NCI-H2107 treated with DMSO at 0.1 percent for 48 hours (cell line): Measurements from ENCODE around the gene THOC1.

Experiments
- DNase-seq: peaks from one replicate; lab custom pipeline; 2025; ENCODE audit not compliant: unreplicated experiment; lab: John Stamatoyannopoulos, UW

THOC1 gene

GRCh38 chr18:275486-275885 is 7.6 kb upstream of the THOC1 start:
- no peak for DNase-seq

DNA sequence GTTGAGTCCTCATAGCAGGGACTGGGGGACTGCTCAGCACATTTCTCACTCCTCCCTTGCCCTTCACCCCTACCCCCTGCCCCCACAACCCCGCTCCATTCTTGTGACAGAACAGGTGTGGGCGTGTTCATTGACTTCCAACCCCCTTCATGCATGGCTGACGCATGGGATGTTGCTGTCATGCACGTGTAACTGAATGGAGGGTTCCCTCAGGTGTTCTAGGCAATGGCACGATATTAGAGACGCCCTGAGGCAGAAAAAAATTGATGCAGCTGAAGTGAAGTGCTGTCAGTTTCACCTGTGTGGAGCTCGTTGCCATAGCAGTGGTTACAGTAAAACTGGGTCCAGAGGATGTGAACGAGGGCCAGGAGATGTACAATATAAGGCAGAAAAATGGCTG is 6.5 kb upstream of the THOC1 start:
- no peak for DNase-seq

GRCh38 chr18:273525-273924 is 5.7 kb upstream of the THOC1 start:
- no peak for DNase-seq

DNA sequence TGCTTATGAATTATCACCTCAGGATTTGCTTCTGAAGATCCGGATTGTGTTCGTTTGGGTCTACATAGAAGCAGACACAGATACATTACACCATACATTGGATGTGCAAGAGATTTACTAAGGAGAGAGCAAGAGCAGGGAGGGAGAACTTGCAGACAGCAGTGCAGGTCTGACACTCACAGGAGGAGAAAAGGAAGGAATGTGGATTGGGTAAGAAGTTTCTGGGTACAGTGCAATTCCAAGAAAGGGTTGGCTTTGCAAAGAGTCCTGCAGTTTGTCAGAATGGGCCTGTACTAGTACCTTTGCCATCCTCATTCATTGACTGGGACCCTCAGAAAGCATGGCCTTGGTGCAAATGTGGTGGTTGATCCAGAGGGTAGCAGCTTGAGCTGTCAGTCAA is 4.8 kb upstream of the THOC1 start:
- no peak for DNase-seq

- no peak for DNase-seq
These were observed 1.7 kb upstream of the THOC1 start for GRCh38 chr18:269480-270095.

DNA sequence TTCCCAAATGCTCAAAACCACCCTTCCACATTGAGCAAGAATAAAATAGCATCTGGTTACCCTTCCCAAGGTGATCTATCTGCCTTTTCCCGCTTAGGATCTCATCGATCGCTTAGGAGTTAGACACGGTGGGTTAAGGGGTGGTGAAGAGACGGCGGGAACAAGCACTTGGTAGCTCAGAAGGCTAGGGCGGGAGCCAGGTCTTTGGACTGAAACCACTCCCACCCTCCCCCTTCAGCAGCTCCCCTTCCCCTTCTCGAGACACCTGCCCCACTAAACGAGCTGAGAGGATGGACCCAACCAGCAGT is 513 bp downstream of the THOC1 start:
- DNase-seq = no peak

DNA sequence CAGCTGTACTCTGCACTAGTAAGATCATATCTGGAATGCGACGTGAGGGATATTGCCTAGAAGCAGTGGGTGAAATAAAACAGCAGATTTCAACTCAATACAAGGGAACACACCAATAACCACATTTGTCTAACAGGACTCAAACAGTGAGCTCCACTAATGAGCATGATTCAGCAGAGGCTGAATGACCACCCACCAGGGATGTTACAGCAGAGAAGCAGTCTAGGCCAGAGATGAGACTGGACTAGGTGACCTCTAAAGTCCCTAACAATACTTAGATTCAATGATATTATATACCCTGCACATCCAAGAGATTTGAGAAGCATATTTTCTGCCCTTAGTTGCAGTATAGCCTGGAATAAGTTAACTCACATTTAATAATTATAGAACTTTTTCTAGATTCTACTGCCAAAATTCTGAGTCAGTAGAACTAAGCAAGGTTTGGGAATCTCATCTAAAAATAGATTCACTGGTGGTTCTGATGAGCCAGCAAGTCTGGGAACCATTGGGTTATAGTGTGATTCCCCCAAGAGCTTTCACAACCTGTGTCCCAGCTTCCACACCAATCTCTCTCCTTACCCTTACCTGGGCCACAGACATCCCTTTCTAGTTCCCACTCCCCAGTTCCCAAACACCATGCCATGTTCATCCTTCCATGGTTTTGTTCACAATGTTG is 6.3 kb downstream of the THOC1 start:
- DNase-seq = no peak

- no peak for DNase-seq
These were observed 7.3 kb downstream of the THOC1 start for GRCh38 chr18:260547-260946.

DNA sequence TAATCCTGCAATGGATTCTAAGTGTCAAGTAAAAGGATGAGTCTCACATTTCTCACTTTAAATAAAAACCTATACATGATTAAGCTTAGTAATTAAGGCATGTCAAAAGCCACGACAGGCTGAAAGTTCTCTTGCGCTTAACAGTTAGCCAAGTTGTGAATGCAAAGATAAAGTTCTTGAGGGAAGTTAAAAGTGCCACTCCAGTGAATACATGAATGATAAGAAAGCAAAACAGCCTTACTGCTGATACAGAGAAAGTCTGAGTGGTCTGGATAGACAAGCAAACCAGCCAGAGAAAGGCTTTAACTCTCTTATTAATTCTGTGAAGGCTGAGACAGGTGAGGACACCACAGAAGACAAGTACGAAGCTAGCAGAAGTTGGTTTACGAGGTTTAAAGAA is 12.7 kb downstream of the THOC1 start:
- no peak for DNase-seq

DNA sequence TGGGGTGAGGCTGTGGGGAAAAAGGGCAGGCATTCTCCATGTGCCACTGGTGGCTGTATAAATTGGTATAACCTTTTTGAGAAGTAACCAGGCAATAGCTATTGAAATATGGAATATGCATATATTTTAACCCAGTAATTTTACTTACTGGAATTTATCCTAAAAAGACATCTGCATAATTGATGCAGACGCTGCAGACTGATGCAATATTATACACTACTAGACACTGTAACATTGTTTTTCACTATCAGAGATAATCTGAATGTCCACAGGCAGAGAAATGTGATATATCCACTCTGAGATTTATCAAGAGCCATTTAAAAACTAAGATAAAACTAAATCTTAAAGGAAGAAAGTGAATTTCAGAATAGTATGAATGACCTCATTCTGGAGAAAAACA is 14.7 kb downstream of the THOC1 start:
- DNase-seq = no peak

- no peak for DNase-seq
These were observed 16.3 kb downstream of the THOC1 start for GRCh38 chr18:251572-251971.

DNA sequence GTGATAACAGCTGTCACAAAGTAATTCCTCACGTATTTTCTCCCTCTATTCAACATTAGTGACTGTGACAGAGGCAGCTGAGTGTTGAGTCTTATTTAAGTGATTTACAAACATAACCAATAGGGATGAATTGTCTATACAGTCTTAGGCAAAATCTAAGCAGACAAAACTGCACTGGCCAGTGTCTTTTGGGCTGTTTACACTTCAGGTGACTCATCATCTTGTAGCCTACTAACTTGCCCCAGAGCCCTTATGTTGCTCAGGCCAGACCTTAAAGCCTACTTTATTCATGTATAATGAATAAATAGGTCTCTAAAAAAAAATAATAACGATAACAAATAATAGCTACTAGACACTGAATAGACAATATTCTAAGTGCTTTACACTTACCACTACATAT is 17.2 kb downstream of the THOC1 start:
- no peak for DNase-seq

- no peak for DNase-seq
These were observed 19.8 kb downstream of the THOC1 start for GRCh38 chr18:248053-248452.

GRCh38 chr18:245282-245847 is 22.5 kb downstream of the THOC1 start:
- DNase-seq = no peak

GRCh38 chr18:240175-240574 is 27.7 kb downstream of the THOC1 start:
- no peak for DNase-seq

DNA sequence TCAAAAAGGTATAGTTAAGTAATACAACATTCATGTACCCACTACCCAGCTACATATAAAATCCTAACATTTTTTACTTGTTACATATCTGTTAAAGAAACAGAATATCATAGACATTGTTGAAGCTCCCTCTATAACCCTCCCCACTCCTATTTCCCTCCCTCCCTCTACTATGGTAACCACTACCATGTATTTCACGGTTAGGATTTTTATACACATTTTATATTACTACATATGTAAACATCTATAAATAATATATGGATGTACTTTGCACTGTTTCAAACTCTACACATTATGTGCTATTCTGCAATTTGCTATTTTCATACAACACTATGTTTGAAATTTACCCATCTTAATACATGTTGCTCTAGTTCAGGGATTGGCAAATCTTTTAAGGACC is 36.3 kb downstream of the THOC1 start:
- no peak for DNase-seq

GRCh38 chr18:228586-228985 is 39.3 kb downstream of the THOC1 start:
- DNase-seq = no peak

DNA sequence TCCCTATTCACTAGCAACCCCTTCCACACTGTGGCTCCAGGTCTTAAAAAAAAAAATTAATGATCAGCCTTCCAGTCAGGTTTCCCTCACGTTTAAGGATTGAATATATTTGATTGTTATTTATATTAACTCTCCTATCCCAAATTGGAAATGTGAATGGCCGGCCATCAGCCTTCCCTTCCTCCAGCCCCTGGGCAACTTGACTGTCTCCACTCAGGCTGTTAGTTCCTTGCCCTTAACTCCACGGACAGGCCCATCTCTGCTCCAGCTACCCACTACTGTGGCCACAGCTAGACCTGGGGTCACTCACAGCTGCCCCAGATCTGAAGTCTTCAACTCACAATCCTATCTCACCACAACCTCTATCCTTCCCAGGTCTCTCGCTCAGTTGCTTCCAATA is 39.9 kb downstream of the THOC1 start:
- DNase-seq = no peak

- no peak for DNase-seq
These were observed 40.5 kb downstream of the THOC1 start for GRCh38 chr18:227374-227773.

GRCh38 chr18:225745-226144 is 42.1 kb downstream of the THOC1 start:
- DNase-seq = no peak

GRCh38 chr18:220708-221107 is 47.1 kb downstream of the THOC1 start:
- no peak for DNase-seq

DNA sequence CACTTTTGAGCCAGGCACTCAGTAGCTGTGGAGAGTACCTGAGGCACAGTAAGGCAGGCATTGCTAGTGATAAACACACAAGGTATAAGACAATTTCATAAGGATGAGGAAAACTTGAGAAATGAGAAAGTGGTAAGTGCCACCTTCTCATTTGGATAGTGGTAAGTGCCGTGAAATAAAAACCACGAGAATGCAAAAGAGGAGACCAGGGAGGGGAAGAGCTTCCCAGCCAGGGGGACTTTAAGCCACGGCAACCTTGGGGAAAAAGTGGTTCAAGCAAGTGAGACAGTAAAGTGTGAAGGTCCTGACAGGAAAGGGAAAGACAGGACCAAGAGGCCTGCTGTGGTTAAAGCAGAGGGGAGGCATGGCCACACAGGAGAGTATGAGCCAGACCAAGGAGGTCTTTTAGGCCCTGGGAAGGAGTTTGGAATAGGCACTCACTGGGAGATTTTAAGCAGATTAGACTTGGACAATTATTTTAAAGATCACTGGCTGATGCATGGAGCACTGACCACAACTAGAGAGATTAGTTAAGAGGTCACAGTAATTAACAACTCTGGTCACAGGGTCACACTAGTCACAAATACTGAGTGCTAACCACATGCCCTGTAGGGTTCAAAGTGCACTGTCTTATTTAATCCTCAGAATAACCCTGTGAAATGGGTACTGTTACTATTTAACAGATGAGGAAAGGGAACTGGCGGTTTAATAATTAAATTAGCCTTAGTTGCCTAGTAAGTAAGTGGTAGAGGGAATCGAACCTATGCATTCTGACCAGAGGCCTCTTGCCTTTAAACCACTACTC is 50.1 kb downstream of the THOC1 start:
- no peak for DNase-seq
